HFFc6 (cell line): Measurements from ENCODE around the gene TUB. TPM values are rescaled to one million over a fixed set of nuclear protein-coding genes. Genes with fewer than 3 reads are reported as not detected.

Source experiments
- DNase-seq: peaks from one replicate; pipeline ENCODE4 v3.0.0-alpha.2; 2018
- H3K27ac Mint-ChIP-seq: 2 replicates; pipeline ENCODE4 v1.8.0; 2020; ENCODE audit warnings: mild to moderate bottlenecking, mixed read lengths
- H3K27me3 Mint-ChIP-seq: 2 replicates; pipeline ENCODE4 v1.8.0; 2021; ENCODE audit warnings: mild to moderate bottlenecking, moderate library complexity, mixed read lengths; ENCODE audit not compliant: insufficient read depth
- H3K36me3 Mint-ChIP-seq: 2 replicates; pipeline ENCODE4 v1.8.0; 2021; ENCODE audit warnings: low read depth, mixed read lengths
- H3K4me1 Mint-ChIP-seq: 2 replicates; pipeline ENCODE4 v1.8.0; 2020; ENCODE audit warnings: low read depth, mixed read lengths
- H3K4me3 Mint-ChIP-seq: 2 replicates; pipeline ENCODE4 v1.8.0; 2020; ENCODE audit warnings: mild to moderate bottlenecking, moderate library complexity, mixed read lengths
- H3K9me3 Mint-ChIP-seq: 2 replicates; pipeline ENCODE4 v1.8.0; 2020; ENCODE audit warnings: mild to moderate bottlenecking, mixed read lengths
- CTCF ChIP-seq: fragments of 200-600 bp; sonication (generic); IDR thresholded peaks from 2 replicates; pipeline ENCODE4 v1.5.0; 2021; ENCODE audit warnings: antibody characterized with exemption, mild to moderate bottlenecking
- total RNA-seq, 6 experiments: library from RNA; stranded (reverse); fragmentation: NEBNext Ultra II Directional; extraction: Animal tissue kit (Norgen Biotek cat#: 25700); gene quantifications; 2 replicates in 1 of 6; 3 replicates in 5 of 6; pipeline ENCODE4 v1.2.3, GENCODE V29; 2021

Gene TUB
- total RNA-seq, 6 experiments from 2014 or later = 1.7 to 10.1 (median 1.8) TPM

GRCh38 chr11:8083088-8083395 lies 2.0 kb downstream of the TUB start:
- no peaks in the 10 kb centered on the region; the same call in 1 of the 2 replicates for H3K4me1 Mint-ChIP-seq
- H3K9me3 Mint-ChIP-seq = no peaks in the 10 kb centered on the region

GRCh38 chr11:8083871-8084281 lies 2.9 kb downstream of the TUB start:
- H3K27me3 Mint-ChIP-seq = peaks cover 45% of the 10 kb centered on the region
- H3K36me3 Mint-ChIP-seq = no peaks in the 10 kb centered on the region
- H3K9me3 Mint-ChIP-seq = no peaks in the 10 kb centered on the region
- no peak for DNase-seq
- H3K4me1 Mint-ChIP-seq = no peaks in the 10 kb centered on the region; the same call in 1 of the 2 replicates
- no peak for TF ChIP-seq CTCF
- no peak overlapping the region for H3K4me3 Mint-ChIP-seq
- H3K27ac Mint-ChIP-seq = no peak overlapping the region

More at GRCh38 chr11:8083088-8083395, 2.0 kb downstream of the TUB start:
- no peak for DNase-seq
- no peaks in the 10 kb centered on the region for H3K36me3 Mint-ChIP-seq
- H3K27me3 Mint-ChIP-seq = peaks cover 42% of the 10 kb centered on the region
- TF ChIP-seq CTCF = no peak
- H3K4me3 Mint-ChIP-seq = no peak overlapping the region
- H3K27ac Mint-ChIP-seq = no peak overlapping the region

DNA sequence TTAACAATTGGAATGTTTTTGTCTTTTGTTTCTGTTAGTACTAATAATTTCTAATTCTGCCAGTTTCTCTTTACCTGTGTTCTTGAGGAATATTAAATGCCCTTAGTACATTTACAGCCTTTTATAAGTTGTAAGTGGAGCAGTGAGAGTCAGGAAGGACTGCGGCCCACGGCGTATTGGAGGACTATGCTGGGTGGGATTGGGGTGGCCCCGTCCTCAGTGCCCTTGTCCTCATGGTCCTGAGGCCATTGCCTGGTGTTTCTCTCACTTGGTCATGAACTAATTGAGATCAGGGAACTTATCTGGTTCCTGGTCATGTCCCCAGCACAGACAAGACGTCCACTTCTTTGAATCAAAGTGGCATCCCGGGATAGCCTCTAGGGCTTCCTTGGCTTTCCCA lies 3.3 kb downstream of the TUB start:
- DNase-seq = no peak
- Mint-ChIP-seq H3K4me3 (no peak overlapping the region), H3K27ac (no peak overlapping the region), H3K36me3 (no peaks in the 10 kb centered on the region), H3K27me3 (peaks cover 43% of the 10 kb centered on the region), H3K9me3 (no peaks in the 10 kb centered on the region), H3K4me1 (no peaks in the 10 kb centered on the region; the same call in 1 of the 2 replicates)
- TF ChIP-seq CTCF = no peak

GRCh38 chr11:8085011-8085645 lies 4.1 kb downstream of the TUB start:
- Mint-ChIP-seq H3K36me3 (no peaks in the 10 kb centered on the region), H3K27ac (no peak overlapping the region), H3K4me1 (no peaks in the 10 kb centered on the region; the same call in 1 of the 2 replicates), H3K27me3 (peaks cover 40% of the 10 kb centered on the region), H3K9me3 (no peaks in the 10 kb centered on the region), H3K4me3 (no peak overlapping the region)
- TF ChIP-seq CTCF = no peak
- no peak for DNase-seq

- no peak overlapping the region for H3K4me3 Mint-ChIP-seq
Observed at GRCh38 chr11:8086001-8086479, 5.0 kb downstream of the TUB start.

More at GRCh38 chr11:8086001-8086479, 5.0 kb downstream of the TUB start:
- no peak for TF ChIP-seq CTCF
- H3K27ac Mint-ChIP-seq = no peak overlapping the region
- no peaks in the 10 kb centered on the region for H3K9me3 Mint-ChIP-seq
- peaks cover 35% of the 10 kb centered on the region for H3K27me3 Mint-ChIP-seq
- no peak for DNase-seq
- no peaks in the 10 kb centered on the region for H3K36me3 Mint-ChIP-seq
- H3K4me1 Mint-ChIP-seq = no peaks in the 10 kb centered on the region; the same call in 1 of the 2 replicates
